Activated CD8-positive, alpha-beta memory T cell treated with anti-CD3 and anti-CD28 coated beads for 1 hour (primary cell): ENCODE results near the gene BTBD7.
"Not testable (repeated sequence)": the region's sequence is repeated elsewhere in the genome, so short reads cannot be mapped to it uniquely, and the experiment has no call there.

Source experiments
- DNase-seq, 2 donors: peaks; one replicate each; pipeline ENCODE4 v3.0.0-alpha.2; 2020; ENCODE audit warnings: low read depth in 1 of 2; ENCODE audit errors: extremely low read depth in 1 of 2

Gene BTBD7

DNA sequence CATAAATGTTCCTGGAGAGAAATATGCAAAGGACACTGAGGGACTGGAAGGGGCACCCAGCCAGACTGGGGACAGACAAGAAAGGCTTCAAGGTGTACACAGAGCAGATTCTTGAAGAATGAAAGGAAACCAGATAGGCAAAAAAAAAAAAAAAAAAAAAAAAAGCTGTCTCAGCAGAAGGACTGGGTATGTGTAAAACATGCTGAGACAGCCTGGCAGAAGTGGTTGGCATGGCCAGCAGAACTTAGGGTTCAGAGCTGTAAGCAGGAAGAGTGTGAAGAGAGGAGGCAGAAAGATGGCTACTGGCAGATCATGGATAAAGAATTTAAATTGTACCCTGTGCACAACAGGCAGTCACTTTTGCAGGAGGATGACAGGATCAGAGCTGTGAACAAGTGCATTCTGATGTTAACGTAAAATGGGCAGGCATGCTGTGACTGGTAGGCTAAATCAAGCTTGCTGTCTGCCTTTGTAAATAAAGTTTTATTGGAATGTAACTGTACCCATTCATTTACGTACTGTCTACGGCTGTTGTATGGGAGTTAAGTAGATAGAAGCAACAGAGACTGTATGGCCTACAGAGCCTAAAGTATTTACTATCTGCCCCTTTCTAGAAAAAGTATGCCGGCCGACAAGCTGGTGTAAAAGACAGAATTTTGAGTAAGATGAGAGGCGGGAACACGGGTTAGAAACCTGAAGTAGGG is 83.6 kb downstream of the BTBD7 start:
- no peak for DNase-seq

DNA sequence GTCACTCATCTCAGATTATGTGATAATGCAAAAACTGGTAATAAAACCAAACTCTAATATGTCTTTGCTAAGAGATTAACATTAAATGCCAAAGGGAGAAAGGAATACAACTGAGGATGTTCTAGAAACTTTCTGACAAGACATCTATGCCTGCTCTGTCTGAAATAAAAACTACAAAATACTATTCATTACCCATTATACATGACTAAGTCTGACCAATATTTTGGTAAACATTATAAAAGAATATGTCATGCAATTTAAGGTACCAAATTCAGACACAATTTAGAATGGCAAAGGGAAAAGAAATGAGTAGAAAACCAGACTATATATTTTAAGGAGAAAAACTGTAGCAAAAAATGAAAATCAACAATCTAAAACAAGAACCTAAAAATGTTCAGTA is 86.3 kb downstream of the BTBD7 start:
- no peak for DNase-seq

- no peak for DNase-seq
These were observed 86.9 kb downstream of the BTBD7 start for GRCh38 chr14:93245764-93246420.

GRCh38 chr14:93240678-93241000 is 92.2 kb downstream of the BTBD7 start:
- DNase-seq: no peak

DNA sequence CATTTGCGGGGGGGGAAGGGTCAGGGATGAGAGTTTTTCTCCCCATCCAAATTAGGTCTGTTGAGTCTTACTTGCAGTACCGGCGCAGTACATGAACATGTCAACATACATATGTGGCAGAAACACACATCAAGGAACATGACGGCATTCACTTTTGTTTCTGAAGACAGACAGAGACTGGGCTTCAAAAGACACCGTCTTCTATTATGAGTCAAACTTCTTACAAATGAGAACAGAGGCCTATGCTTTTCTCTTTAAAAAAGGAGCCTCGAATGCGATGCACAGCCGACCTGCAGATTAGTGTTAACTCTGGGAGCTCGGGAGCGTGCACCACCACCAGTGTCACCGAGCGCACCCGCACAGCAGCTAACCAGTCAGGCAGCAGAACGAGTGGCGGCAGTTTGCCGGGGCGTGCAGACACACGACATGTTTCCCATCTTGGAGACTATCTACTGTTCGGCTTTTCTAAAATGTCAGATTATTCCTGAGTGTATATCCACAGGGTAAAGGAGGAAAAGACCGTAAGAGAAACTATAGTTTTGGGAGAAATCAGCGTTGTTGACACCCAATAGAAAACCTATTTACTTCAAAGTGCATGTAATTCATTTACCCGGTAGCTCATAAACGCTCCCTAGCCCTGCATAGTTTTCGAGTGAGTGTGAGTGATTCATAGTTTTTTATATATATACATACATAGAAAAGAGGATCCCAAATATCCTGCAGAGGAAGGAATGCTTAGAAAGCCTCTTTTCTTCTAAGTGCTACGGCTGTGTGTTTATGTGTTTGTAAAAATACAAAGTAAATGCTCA is 92.8 kb downstream of the BTBD7 start:
- DNase-seq: no peak

GRCh38 chr14:93234798-93235197 is 98.0 kb downstream of the BTBD7 start:
- DNase-seq: no peak

DNA sequence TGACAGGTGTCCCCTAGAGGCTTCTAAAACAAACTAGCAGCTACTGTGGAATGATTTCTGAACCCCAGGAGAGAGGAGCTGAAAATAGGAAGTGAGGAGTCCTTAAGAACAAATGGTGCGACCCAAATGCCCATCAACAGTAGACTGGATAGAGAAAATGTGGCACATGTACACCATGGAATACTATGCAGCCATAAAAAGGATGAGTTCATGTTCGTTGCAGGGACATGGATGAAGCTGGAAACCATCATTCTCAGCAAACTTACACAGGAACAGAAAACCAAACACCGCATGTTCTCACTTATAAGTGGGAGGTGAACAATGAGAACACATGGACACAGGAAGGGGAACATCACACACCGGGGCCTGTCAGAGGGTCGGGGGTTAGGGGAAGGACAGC is 99.8 kb downstream of the BTBD7 start:
- DNase-seq: not testable (repeated sequence)

DNA sequence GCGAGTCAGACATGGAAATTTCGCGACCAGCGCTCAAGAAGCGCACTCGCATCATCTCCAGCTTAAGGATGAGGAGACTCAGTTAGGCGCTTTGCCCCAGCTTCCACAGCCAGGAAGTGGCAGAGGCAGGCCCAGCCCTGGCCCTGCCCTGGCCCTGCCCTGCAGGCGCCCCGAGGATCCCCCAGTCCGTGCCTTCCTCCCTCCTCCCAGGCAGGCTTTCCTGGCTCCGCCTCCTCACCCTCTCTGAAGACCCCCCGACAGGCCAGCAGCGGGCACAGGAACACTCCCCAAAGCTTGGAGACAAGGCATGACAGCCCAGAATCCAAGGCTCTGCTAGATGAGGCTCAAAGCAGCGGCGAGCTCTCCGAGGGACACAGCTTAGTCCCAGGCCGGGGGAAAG is 100.7 kb downstream of the BTBD7 start:
- DNase-seq: no peak

GRCh38 chr14:93231129-93231979 is 101.5 kb downstream of the BTBD7 start:
- no peak for DNase-seq

GRCh38 chr14:93230539-93230938 is 102.3 kb downstream of the BTBD7 start:
- no peak for DNase-seq

GRCh38 chr14:93228550-93228949 is 104.3 kb downstream of the BTBD7 start:
- DNase-seq: no peak

DNA sequence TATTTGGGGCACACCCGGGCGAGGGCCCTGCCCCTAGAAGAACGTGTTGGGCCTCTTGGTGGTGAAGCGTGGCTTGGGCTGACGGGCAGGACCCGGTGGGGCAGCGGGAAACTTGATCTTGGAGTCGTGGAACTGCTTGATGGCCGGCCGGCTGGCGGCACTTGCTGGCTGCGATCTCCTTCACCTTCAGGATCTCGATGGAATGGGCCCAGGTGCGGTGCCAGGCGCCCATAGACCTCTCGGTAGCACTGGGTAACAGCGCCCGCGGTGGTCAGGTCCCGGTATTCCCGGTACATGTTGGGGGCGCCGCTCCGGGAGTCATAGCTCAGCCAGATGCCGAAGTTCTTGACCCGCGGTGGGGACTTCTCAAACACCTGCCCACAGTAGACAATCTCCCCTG is 109.3 kb downstream of the BTBD7 start:
- no peak for DNase-seq

- no peak for DNase-seq
These were observed 112.3 kb downstream of the BTBD7 start for GRCh38 chr14:93220509-93220908.

GRCh38 chr14:93219103-93219726 is 113.6 kb downstream of the BTBD7 start:
- DNase-seq: peak in 1 of 2 donors; percentile 10

DNA sequence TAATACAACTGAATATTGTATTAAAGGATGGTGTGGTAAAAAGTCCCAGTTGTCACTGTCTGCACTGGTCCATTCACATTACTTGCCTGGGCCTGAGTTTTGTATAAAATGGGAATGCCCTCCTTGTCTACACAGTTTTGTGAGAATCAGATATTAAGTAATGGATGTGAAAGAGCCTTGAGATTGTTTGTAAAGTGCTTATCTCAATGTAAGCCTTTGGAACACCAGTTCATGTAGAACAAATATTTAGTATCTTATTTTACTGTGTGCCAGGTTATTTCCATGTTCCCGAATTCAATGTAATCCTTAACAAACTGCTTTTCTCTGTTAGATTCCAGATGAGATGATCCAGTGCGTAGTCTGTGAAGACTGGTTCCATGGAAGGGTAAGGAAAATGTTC is 118.2 kb downstream of the BTBD7 start:
- DNase-seq: no peak

- no peak for DNase-seq
These were observed 120.4 kb downstream of the BTBD7 start for GRCh38 chr14:93212432-93212831.

DNA sequence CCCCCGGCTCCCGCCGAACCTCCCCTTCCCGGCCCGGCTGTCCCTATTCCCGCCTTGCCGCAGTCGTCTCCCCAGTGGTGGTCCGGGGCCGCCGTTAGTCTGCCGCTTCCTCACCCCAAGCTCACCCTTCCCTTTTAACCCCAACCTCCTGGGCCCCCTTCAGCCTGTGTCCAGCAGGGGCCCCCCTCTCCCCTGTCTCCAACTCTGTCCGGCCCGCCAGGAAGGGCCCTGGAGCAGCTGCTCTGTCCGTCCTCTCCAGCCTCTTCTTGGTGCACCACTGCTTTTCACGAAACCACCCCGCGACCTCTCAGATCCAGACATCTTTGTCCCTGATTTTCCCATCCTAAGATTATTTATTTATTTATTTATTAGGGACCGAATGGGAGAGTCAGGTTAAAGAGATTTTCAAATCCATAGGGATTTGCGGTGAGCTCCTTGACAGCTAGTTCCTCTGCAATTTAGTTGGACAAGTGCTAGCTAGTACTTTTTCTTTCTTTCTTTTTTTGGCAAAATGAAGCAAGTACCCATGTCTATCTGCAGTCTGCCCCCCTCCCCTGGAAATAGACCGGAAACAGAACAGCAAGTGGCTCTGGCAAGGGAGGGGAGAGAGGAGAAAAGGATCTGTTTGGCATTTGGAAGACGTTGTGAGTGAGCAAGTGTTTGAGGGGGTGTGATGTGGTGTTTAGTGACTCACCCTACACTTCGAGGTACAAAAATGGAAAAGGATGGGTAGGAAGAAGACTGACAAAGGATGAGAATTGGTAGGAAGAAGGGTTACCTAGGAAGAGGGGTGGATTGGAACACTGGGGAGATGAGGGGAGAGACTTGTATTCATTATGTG is 125.1 kb downstream of the BTBD7 start:
- DNase-seq: no peak

- DNase-seq: peak; percentile 57 to 78
These were observed 125.9 kb downstream of the BTBD7 start, which contains the start of the genes GON7 and UBR7 for GRCh38 chr14:93206793-93207467. GON7 (minus strand) TSS chr14:93207065; CDS start chr14:93207037, 28 bp downstream. UBR7 (plus strand) TSS chr14:93207256; CDS start chr14:93207292, 36 bp downstream.

DNA sequence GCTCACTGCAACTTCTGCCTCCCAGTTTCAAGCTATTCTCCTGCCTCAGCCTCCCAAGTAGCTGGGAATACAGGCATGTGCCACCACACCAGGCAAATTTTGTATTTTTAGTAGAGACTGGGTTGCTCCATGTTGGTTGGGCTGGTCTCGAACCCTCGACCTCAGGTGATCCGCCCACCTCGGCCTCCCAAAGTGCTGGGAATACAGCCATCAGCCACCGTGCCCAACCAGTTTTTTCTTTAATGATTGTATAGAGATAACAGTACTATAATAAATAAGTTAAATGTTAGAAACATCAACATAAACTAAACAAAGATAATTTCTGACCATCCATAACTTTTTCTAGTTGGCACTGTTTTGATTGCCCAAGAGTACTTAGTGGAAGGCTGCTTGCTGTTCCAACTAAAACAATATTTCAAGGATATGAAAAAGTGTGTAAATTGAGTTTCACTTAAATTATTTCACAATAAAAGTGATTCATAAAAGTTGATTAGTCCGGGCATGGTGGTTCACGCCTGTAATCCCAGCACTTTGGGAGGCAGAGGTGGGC is 131.6 kb downstream of the BTBD7 start:
- DNase-seq: no peak
